Activated naive CD8-positive, alpha-beta T cell (primary cell): Measurements from ENCODE around the gene CLIC3.

ENCODE experiments used
- H3K27ac Mint-ChIP-seq: one replicate; pipeline ENCODE4 v1.8.0; 2021; ENCODE audit warnings: mixed read lengths
- H3K27me3 Mint-ChIP-seq: one replicate; pipeline ENCODE4 v1.8.0; 2021; ENCODE audit warnings: mixed read lengths
- H3K36me3 Mint-ChIP-seq: one replicate; pipeline ENCODE4 v1.8.0; 2021; ENCODE audit warnings: mixed read lengths
- H3K4me1 Mint-ChIP-seq: one replicate; pipeline ENCODE4 v1.8.0; 2021; ENCODE audit warnings: low read depth, mixed read lengths
- H3K4me3 Mint-ChIP-seq: one replicate; pipeline ENCODE4 v1.8.0; 2021; ENCODE audit warnings: mild to moderate bottlenecking, mixed read lengths
- H3K9me3 Mint-ChIP-seq: one replicate; pipeline ENCODE4 v1.8.0; 2021; ENCODE audit warnings: low read depth, mixed read lengths

The CLIC3 gene, protein sequence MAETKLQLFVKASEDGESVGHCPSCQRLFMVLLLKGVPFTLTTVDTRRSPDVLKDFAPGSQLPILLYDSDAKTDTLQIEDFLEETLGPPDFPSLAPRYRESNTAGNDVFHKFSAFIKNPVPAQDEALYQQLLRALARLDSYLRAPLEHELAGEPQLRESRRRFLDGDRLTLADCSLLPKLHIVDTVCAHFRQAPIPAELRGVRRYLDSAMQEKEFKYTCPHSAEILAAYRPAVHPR

DNA sequence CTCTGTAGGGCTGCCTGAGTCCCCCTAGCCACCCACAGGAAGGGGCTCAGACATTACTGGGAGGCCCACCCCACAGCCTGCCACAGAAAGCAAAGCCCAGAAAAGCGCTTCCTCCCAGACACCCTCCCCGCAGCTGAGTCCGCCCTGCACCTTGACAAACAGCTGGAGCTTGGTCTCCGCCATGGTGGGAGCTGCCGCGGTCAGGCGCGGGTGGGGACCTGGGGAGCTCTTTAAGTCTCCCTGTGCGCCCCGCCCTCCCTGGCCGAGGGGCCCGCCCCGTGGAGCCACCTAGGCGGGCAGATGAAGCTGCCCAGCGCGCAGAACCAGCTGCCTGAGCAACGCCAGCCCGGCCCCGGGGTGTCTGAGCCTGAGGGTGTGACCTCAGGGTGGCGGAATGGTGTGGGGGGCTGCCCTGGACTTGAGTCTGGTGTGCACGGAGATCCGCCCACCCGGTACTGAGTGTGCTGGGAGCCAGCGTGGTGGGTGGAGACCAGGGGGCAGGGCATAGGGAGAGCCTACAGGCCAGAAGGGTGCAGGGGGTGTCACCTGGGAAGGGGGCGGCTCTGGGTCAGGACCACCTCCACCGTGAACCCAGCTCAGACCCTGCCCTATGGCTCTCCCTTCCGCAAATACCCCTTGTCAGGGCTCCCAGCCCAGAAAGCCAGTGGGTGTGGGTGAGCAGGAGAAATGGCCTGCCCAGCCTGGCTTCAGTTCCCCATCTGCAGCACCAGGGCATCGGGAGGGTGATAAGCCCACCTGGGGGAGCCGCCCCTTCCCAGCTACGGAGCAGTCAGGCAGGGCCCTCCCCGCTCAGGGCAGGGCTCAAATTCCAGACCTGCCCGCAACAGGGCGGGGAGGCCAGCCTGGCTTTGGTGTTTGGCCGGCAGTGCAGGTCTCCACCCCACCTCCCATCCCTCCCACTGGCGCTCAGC lies at the start of gene CLIC3:
CLIC3 (minus strand) TSS at position 208 of the 932 bp plus-strand sequence; CDS start at position 183, 25 bp downstream.
- H3K27ac Mint-ChIP-seq: peak within 1 kb of the TSS; percentile 10
- H3K36me3 Mint-ChIP-seq: no peaks in the 10 kb centered on the region
- peak within 1 kb of the TSS; percentile 69 for H3K4me3 Mint-ChIP-seq
- no peaks in the 10 kb centered on the region for H3K9me3 Mint-ChIP-seq
- no peaks in the 10 kb centered on the region for H3K27me3 Mint-ChIP-seq
- peaks cover 32% of the 10 kb centered on the region for H3K4me1 Mint-ChIP-seq

- H3K4me3 Mint-ChIP-seq: peak overlapping the region; percentile 70
- no peak overlapping the region for H3K27ac Mint-ChIP-seq
- no peaks in the 10 kb centered on the region for H3K9me3 Mint-ChIP-seq
- peaks cover 11% of the 10 kb centered on the region for H3K4me1 Mint-ChIP-seq
- no peaks in the 10 kb centered on the region for H3K36me3 Mint-ChIP-seq
- H3K27me3 Mint-ChIP-seq: peaks cover 5% of the 10 kb centered on the region
Measured at GRCh38 chr9:137045294-137046087, 49.1 kb upstream of the CLIC3 start.

DNA sequence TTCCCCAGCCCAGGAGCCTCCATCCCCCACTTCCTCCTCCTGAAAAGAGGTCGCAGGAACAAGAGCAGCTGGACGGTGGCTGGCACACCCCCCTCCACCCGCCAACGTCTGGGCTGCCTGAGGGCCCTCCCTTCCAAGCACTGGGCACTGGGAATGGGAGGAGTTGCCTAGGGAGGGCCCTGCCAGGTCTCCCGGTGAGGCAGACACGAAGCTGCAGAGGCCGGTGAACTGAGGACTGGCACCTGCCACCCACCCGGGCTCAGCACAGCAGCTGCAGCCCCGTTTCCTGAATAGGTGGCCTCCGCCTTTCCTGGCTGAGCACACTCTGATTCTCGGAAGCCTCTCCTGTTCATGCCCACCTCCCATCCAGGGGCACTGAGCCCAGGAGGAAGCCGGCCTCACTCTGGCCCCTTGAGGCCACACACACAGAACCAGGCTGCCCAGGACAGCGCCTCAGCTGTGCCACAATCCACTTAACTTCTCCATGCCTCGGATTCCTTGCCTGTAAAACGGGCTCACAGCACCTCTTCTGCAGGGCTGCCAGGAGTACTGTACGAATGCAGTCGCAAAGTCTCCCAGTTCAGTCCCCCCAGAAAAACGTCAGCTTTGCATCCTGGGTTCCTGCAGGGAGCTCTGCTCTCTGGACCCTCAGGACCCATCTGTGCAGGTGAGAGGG lies 48.3 kb upstream of the CLIC3 start:
- peaks cover 11% of the 10 kb centered on the region for H3K4me1 Mint-ChIP-seq
- no peaks in the 10 kb centered on the region for H3K9me3 Mint-ChIP-seq
- H3K27me3 Mint-ChIP-seq: peaks cover 2% of the 10 kb centered on the region
- no peaks in the 10 kb centered on the region for H3K36me3 Mint-ChIP-seq
- no peak overlapping the region for H3K27ac Mint-ChIP-seq
- H3K4me3 Mint-ChIP-seq: peak overlapping the region; percentile 70

DNA sequence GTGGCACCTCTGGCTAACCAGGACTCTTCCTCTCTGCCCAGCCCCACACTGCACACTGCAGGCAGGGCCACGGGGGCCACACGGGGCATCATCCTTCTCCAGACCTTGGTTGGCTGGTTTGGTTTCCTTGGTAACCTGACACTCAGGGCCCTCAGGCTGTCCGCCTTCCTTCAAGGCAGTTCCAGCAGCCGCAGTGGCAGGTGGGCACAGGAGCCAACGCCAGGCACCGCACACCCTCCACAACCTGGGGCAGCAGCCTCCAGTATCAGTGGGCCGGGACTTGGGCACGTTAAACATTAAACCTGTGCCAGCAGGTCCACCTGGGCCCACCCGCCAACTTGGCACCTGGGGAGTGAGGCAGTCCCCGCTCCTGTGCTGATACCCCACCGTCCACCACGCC lies 47.7 kb upstream of the CLIC3 start:
- Mint-ChIP-seq H3K36me3 (no peaks in the 10 kb centered on the region), H3K4me3 (no peak overlapping the region), H3K27me3 (peaks cover 2% of the 10 kb centered on the region), H3K9me3 (no peaks in the 10 kb centered on the region), H3K4me1 (peaks cover 11% of the 10 kb centered on the region), H3K27ac (no peak overlapping the region)

DNA sequence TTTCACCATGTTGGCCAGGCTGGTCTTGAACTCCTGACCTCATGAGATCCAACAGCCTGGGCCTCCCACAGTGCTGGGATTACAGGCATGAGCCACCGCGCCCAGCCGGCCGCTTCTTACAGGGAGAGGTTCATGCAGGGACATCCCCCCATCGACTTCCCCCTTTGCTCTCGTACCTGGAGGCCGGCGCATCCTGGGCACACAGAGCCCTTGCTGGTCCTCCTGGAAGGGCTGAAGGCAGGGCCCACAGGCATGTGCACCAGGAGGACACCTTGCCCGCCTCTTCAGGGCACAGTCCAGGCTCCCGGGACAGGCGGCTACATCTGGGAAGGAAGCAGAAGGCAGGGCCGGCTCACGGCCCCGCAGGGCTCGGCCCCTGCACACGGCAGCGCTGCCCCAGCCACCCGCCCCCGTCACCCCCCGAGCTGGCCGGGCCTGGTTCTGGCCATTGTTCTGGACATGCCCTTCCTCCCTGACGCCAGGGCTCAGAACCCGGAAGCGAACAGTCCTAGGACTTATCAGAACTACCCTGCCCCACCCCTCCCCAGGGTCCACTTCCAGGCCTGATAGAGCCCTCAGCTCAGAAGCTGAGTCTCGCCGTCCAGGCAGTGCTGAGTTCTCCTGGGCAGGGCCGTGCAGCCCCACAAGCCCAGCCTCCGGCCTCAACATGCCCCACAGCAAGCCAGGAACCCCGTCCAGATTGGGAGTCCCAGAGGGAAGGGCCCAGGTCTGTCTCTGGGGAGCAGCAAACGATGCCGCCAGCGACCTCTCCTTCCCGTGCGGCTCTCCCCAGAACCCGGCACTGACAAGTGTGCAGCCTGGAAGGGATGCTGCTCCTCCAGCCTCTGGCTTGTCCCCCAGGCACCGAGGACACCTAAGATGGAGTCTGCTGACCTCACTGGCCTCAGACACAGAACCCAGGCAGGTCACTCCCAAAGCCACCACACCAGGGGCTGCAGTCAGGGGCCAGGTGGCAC lies 46.7 kb upstream of the CLIC3 start:
- peaks cover 11% of the 10 kb centered on the region for H3K4me1 Mint-ChIP-seq
- H3K9me3 Mint-ChIP-seq: no peaks in the 10 kb centered on the region
- H3K27me3 Mint-ChIP-seq: peaks cover 2% of the 10 kb centered on the region
- H3K36me3 Mint-ChIP-seq: no peaks in the 10 kb centered on the region
- no peak overlapping the region for H3K27ac Mint-ChIP-seq
- no peak overlapping the region for H3K4me3 Mint-ChIP-seq

GRCh38 chr9:137041124-137041523 lies 44.8 kb upstream of the CLIC3 start:
- Mint-ChIP-seq H3K9me3 (no peaks in the 10 kb centered on the region), H3K27ac (no peak overlapping the region), H3K4me1 (peaks cover 8% of the 10 kb centered on the region), H3K27me3 (peaks cover 2% of the 10 kb centered on the region), H3K4me3 (no peak overlapping the region), H3K36me3 (no peaks in the 10 kb centered on the region)

- Mint-ChIP-seq H3K9me3 (no peaks in the 10 kb centered on the region), H3K4me3 (no peak overlapping the region), H3K27me3 (peaks cover 2% of the 10 kb centered on the region), H3K36me3 (no peaks in the 10 kb centered on the region), H3K4me1 (peaks cover 8% of the 10 kb centered on the region), H3K27ac (no peak overlapping the region)
Measured at GRCh38 chr9:137040568-137040967, 44.2 kb upstream of the CLIC3 start.

DNA sequence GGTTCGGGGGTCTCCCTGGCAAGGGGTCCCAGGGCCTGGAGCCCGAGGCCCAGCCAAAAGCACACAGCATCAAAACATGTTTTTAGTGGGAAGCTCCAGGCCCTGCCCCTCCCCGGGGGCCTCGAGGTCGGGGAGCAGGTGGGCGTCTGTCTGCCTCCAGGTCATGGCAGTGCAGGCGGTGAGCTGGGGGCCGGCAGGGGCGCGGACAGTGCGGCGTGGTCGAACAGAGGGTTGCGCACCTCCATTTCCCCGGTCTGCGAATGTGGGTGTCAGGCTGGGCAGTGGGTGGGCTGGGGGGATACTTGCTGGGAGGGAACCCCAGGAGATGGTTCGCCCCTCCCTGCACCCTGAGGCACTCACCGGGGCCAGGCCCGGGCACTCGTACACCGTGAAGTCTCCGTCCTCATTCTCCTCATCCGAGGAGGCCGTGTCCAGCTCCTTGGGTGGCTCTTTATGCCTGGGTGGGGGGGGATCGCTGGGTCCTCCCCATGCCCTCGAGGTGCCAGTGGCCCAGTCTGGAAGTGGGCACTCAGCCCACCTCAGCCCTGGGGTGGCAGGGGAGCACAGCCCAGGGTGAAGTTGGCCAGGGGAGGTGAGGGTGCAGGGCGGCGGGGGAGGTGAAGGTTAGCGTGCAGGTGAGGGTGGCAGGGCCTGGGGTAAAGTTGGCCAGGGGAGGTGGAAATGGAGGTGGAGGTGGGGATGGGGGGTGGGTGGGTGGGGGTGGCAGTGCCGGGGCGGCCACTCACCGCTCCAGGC lies 43.4 kb upstream of the CLIC3 start:
- Mint-ChIP-seq H3K4me1 (peaks cover 6% of the 10 kb centered on the region), H3K36me3 (no peaks in the 10 kb centered on the region)

DNA sequence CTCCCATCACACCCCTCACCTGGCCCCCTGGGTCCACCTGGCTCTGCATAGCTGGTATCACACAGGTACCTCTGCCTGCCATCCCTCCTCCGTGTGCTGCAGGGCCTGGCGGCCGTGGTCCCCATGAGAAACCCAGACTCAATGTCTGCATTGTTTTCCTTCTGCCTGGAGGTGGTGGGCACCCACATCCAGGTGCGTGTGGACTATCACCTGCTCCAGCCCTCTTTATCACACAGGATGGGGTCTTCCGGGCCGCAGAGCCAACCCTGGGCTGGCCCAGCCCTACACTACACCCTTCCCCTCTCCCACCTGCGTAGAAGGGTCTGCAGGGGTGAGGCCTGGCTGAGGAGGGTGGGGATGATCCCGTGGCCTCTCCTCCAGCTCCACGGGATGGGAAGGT lies 42.5 kb upstream of the CLIC3 start:
- Mint-ChIP-seq H3K9me3 (no peaks in the 10 kb centered on the region), H3K4me3 (no peak overlapping the region), H3K4me1 (peaks cover 6% of the 10 kb centered on the region), H3K27ac (no peak overlapping the region), H3K36me3 (no peaks in the 10 kb centered on the region), H3K27me3 (no peaks in the 10 kb centered on the region)

More for the DNA sequence above, 43.4 kb upstream of the CLIC3 start:
- Mint-ChIP-seq H3K27ac (no peak overlapping the region), H3K9me3 (no peaks in the 10 kb centered on the region), H3K27me3 (peaks cover under 1% of the 10 kb centered on the region), H3K4me3 (no peak overlapping the region)

GRCh38 chr9:137037483-137037882 lies 41.1 kb upstream of the CLIC3 start:
- no peak overlapping the region for H3K4me3 Mint-ChIP-seq
- H3K36me3 Mint-ChIP-seq: no peaks in the 10 kb centered on the region
- H3K27me3 Mint-ChIP-seq: no peaks in the 10 kb centered on the region
- H3K4me1 Mint-ChIP-seq: peaks cover 15% of the 10 kb centered on the region
- no peaks in the 10 kb centered on the region for H3K9me3 Mint-ChIP-seq
- no peak overlapping the region for H3K27ac Mint-ChIP-seq

DNA sequence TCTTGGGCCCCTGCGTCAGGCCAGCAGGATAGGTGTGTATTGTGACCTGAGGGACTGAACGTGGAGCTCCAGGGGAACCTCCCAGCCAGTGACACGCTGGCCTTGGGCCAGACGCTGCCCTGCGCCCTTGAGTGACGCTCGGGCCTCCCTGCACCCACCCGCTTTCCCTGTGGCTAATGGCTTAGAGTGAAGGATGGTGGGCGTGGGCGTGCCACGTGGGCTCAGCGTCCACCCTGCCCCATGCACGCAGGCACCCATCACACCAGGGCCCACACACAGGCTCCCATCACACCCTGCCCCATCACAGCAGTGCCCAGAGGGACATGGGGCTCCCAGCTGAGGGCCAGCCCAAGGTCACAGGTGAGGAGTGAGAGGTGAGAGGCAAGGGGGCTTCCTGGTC lies 40.7 kb upstream of the CLIC3 start:
- Mint-ChIP-seq H3K27me3 (no peaks in the 10 kb centered on the region), H3K4me1 (peaks cover 19% of the 10 kb centered on the region), H3K27ac (no peak overlapping the region), H3K9me3 (no peaks in the 10 kb centered on the region), H3K4me3 (no peak overlapping the region), H3K36me3 (no peaks in the 10 kb centered on the region)

GRCh38 chr9:137035937-137036336 lies 39.6 kb upstream of the CLIC3 start:
- no peaks in the 10 kb centered on the region for H3K27me3 Mint-ChIP-seq
- H3K4me1 Mint-ChIP-seq: peaks cover 22% of the 10 kb centered on the region
- no peak overlapping the region for H3K4me3 Mint-ChIP-seq
- no peak overlapping the region for H3K27ac Mint-ChIP-seq
- H3K9me3 Mint-ChIP-seq: no peaks in the 10 kb centered on the region
- H3K36me3 Mint-ChIP-seq: no peaks in the 10 kb centered on the region

DNA sequence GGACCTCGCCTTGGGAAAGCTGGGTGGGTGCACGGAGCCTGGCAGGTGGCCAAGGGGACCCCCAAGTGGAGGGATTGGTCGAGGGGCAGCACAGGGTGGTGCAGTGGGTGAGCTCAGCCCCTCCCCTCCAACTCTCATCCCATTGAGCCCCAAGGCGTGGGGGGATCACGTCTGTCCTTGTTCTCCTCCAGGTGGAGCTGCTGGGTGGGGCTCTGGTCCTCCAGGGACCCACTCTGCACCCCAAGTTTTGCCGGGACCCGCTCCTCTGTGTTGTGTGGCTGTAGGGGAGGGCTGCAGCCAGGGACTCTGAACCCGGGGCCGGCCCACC lies 39.1 kb upstream of the CLIC3 start:
- Mint-ChIP-seq H3K27ac (no peak overlapping the region), H3K9me3 (no peaks in the 10 kb centered on the region), H3K4me3 (no peak overlapping the region), H3K4me1 (peaks cover 27% of the 10 kb centered on the region), H3K27me3 (no peaks in the 10 kb centered on the region), H3K36me3 (no peaks in the 10 kb centered on the region)
